Measurements from ENCODE around the gene ROPN1B. TPM values are rescaled to one million over a fixed set of nuclear protein-coding genes. Genes with fewer than 3 reads are reported as not detected.
A peak's percentile ranks its signal among the peaks of the same experiment; 100 is the strongest.

The ROPN1B gene
- total and polyA plus RNA-seq, 11 donors = 1.1 to 8.1 (median 2.0) TPM

DNA sequence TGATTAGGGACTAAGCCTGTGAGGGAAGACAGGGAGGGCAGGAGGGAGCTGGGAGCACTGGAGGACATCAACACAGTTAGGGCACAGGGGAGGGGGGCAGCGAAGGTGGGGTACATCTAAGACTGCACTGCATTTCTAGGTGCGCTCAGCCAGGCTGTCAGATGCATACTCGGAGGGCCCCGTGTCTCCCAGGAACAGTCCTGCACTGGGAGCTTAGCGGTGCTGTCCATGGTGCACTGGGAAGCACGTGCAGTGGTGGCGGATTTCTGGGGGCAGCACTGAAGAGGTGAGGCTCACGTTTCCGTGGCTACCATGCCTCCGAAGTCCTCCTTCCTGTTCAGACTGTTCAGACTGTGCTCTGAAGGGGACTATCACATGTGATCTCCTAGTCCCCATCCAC lies 54.4 kb downstream of the ROPN1B start:
- DNase-seq (no peak), ATAC-seq (no peak)
- Histone ChIP-seq H3K4me3 (no peak overlapping the region), H3K4me1 (no peaks in the 10 kb centered on the region), H3K27ac (no peak overlapping the region), H3K36me3 (peaks cover 0 to 43% (median 14%) of the 10 kb centered on the region in 9 donors), H3K27me3 (no peaks in the 10 kb centered on the region), H3K9me3 (peaks cover 0 to 11% (median 3%) of the 10 kb centered on the region in 12 donors)
- TF ChIP-seq, protein P1, sequence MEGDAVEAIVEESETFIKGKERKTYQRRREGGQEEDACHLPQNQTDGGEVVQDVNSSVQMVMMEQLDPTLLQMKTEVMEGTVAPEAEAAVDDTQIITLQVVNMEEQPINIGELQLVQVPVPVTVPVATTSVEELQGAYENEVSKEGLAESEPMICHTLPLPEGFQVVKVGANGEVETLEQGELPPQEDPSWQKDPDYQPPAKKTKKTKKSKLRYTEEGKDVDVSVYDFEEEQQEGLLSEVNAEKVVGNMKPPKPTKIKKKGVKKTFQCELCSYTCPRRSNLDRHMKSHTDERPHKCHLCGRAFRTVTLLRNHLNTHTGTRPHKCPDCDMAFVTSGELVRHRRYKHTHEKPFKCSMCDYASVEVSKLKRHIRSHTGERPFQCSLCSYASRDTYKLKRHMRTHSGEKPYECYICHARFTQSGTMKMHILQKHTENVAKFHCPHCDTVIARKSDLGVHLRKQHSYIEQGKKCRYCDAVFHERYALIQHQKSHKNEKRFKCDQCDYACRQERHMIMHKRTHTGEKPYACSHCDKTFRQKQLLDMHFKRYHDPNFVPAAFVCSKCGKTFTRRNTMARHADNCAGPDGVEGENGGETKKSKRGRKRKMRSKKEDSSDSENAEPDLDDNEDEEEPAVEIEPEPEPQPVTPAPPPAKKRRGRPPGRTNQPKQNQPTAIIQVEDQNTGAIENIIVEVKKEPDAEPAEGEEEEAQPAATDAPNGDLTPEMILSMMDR (IDR thresholded peaks at IDR 0.05) = no peak
- TF ChIP-seq POLR2A (IDR thresholded peaks at IDR 0.05) = no peak
- intact Hi-C loops (cut with DNase I) = no loop called here
- 71 to 81% (median 75%) methylated on average over 7 to 10 of the region's 10 CpGs for WGBS, 4 donors

DNA sequence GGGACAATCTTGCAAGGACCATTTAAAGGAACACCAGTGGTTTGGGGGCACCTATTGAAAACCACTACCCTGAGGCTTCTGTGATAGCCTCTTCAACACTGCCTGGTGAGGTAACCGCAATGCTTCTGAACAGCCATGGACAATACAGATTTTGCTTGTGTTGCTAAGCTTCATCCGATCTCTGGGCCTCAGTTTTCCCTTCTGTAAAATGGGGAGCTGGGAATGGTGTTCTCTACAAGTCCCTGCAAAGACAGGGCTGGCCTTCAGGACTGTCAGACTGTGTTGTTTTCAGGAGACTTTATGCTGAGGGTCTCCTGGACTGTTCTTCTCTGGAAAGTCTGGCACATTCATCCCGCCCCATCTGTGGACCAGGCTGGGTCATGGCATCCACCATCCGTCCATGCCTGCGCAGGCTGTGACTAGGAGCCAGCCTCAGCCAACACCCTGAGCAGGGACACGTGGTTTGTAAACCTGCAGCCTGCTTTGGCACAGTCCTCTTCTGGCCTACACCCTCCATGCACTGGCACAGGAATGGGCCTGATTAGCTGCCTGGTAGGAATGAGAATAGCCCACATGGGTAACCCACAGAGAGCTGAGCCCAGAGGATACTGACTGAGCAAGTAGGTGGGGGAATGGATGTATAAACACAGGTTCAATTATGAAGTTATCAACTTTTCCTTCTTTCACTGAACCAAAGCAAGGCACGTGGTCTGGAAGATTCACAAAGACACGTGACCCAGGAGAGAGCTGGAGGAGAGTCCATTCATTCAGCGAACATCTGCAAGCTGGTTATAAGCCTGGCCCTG lies 55.3 kb downstream of the ROPN1B start:
- no peaks in the 10 kb centered on the region for H3K27me3 ChIP-seq
- no peak overlapping the region for H3K4me3 ChIP-seq
- H3K9me3 ChIP-seq = peaks cover 0 to 15% (median 4%) of the 10 kb centered on the region in 12 donors
- ATAC-seq = peak in 3 of 4 donors; percentile 25 to 43 (median 38)
- no peaks in the 10 kb centered on the region for H3K4me1 ChIP-seq
- WGBS, 4 donors = 89 to 95% (median 93%) methylated on average over 9 of the region's 9 CpGs
- intact Hi-C loops (cut with DNase I) = no loop called here
- H3K27ac ChIP-seq = no peak overlapping the region
- peaks cover 0 to 50% (median 14%) of the 10 kb centered on the region in 9 donors for H3K36me3 ChIP-seq
- TF ChIP-seq, protein P1 (IDR thresholded peaks at IDR 0.05) = no peak
- TF ChIP-seq POLR2A (IDR thresholded peaks at IDR 0.05) = no peak
- no peak for DNase-seq

DNA sequence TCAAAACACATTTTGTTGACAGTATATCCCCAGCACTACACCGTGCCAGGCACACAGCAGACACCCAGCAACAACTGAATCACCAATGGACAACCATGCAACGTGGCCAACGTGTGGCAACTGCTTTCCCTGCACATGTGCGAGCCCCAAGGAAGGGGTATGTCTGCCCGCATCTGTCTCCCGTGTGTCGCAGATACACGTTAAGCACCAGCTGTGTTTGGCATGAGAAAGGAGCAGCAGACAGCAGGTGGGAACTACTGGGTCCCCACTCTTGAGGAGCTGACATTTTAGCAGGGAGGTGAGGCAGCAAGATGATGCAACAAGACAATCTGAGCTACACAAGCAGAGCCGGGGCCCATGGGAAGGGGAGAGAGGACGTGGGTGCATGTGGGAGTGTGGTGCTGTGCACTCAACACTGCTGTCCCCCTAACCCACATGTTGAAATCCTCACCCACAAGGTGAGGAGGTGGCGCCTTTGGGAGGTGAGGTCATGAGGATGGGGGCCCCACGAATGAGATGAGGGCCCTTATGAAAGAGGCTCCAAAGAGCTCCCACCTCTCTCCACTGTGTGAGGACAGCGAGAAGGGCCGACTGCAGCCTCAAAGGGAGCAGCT lies 56.2 kb downstream of the ROPN1B start:
- TF ChIP-seq, protein P1 (IDR thresholded peaks at IDR 0.05) = no peak
- TF ChIP-seq POLR2A (IDR thresholded peaks at IDR 0.05) = no peak
- Histone ChIP-seq H3K27ac (no peak overlapping the region), H3K27me3 (no peaks in the 10 kb centered on the region), H3K9me3 (peaks cover 0 to 15% (median 4%) of the 10 kb centered on the region in 12 donors), H3K4me1 (no peaks in the 10 kb centered on the region), H3K4me3 (no peak overlapping the region), H3K36me3 (peaks cover 0 to 55% (median 14%) of the 10 kb centered on the region in 9 donors)
- 91 to 94% (median 92%) methylated on average over 14 of the region's 14 CpGs for WGBS, 4 donors
- ATAC-seq (no peak), DNase-seq (no peak)
- intact Hi-C loops (cut with DNase I) = no loop called here

DNA sequence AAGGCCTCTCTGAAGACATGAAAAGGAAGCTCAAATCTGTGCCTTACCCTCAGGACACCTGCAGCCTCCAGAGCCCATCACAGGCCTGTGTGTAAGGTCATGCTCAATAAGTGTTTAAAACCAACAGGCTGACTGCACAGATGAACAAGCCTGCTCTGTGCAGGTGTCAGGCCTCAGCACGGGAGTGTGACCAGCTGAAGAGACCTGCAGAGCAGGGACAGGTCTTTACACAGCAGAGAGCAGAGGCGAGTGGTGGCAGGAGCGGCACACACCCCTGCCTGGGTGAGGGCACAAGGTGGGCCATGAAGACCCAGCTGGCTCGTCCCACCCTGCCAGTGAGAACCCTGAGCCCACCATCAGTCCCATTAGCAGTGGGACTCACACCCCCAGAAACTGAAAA lies 56.9 kb downstream of the ROPN1B start:
- ATAC-seq (no peak), DNase-seq (no peak)
- no peak overlapping the region for H3K4me3 ChIP-seq
- H3K4me1 ChIP-seq = no peaks in the 10 kb centered on the region
- peaks cover 0 to 15% (median 4%) of the 10 kb centered on the region in 12 donors for H3K9me3 ChIP-seq
- intact Hi-C loops (cut with DNase I) = no loop called here
- H3K36me3 ChIP-seq = peaks cover 0 to 55% (median 14%) of the 10 kb centered on the region in 9 donors
- 95 to 100% (median 97%) methylated on average over 2 to 4 of the region's 4 CpGs for WGBS, 4 donors
- no peak for TF ChIP-seq POLR2A (IDR thresholded peaks at IDR 0.05)
- TF ChIP-seq, protein P1 (IDR thresholded peaks at IDR 0.05) = no peak
- no peak overlapping the region for H3K27ac ChIP-seq
- no peaks in the 10 kb centered on the region for H3K27me3 ChIP-seq
